Esophagus muscularis mucosa (tissue), 4 donors: ENCODE results near the gene IGFLR1. TPM values are rescaled to one million over a fixed set of nuclear protein-coding genes. Genes with fewer than 3 reads are reported as not detected.
A peak's percentile ranks its signal among the peaks of the same experiment; 100 is the strongest.

Experiments
- DNase-seq: peaks from one replicate; pipeline ENCODE4 v3.0.0-alpha.2; 2017; ENCODE audit errors: extremely low spot score
- H3K27ac ChIP-seq, 4 donors: fragments of 200-600 bp; sonication (generic); replicated peaks in 1 of 4; 1 replicate in 3 of 4; 2 replicates in 1 of 4; pipeline ENCODE4 v1.5.1; 2016 to 2019; ENCODE audit warnings: mild to moderate bottlenecking in 1 of 4
- H3K27me3 ChIP-seq, 4 donors: fragments of 200-600 bp; sonication (generic); one replicate each; pipeline versions ENCODE4 v1.5.1 to v1.6.0; 2016 to 2019
- H3K36me3 ChIP-seq, 4 donors: fragments of 200-600 bp; sonication (generic); one replicate each; pipeline ENCODE4 v1.5.1; 2016 to 2019
- H3K4me1 ChIP-seq, 4 donors: fragments of 200-600 bp; sonication (generic); one replicate each; pipeline ENCODE4 v1.5.1; 2016 to 2019
- H3K4me3 ChIP-seq, 4 donors: fragments of 200-600 bp; sonication (generic); 1 replicate in 2 of 4; 2 replicates in 2 of 4; pipeline ENCODE4 v1.5.1; 2016 to 2019; ENCODE audit warnings: mild to moderate bottlenecking in 4 of 4, moderate library complexity in 1 of 4
- H3K9me3 ChIP-seq, 4 donors: fragments of 200-600 bp; sonication (generic); 1 replicate in 3 of 4; 2 replicates in 1 of 4; pipeline ENCODE4 v1.5.1; 2016 to 2019
- CTCF ChIP-seq, 3 experiments: fragments of 200-600 bp in 2 of 3; fragments of 450-650 bp in 1 of 3; sonication (generic) in 2 of 3; IDR thresholded peaks; one replicate each; pipeline ENCODE4 v1.5.1; 2017 to 2019; ENCODE audit warnings: antibody characterized with exemption in 3 of 3, mild to moderate bottlenecking in 2 of 3, moderate library complexity in 1 of 3
- EP300 ChIP-seq: sonication (generic); formaldehyde crosslinking; IDR thresholded peaks from one replicate; pipeline ENCODE4 v1.6.1; 2017; ENCODE audit warnings: antibody characterized with exemption
- POLR2A ChIP-seq: fragments of 450-650 bp; IDR thresholded peaks from one replicate; pipeline ENCODE4 v1.6.1; 2017; ENCODE audit warnings: antibody characterized with exemption, moderate library complexity, mild to moderate bottlenecking, low read depth
- POLR2AphosphoS5 ChIP-seq, 2 donors: sonication (generic); formaldehyde crosslinking; IDR thresholded peaks; one replicate each; pipeline ENCODE4 v1.6.1; 2017; ENCODE audit warnings: antibody characterized with exemption in 2 of 2
- WGBS: methylation state at CpG from one replicate; pipeline ENCODE4 v1.1.5; 2018; 5-methylcytosine and 5-hydroxymethylcytosine counted together
- intact Hi-C: fragments of 100-400 bp; cut with DNase I; formaldehyde crosslinking; loops from one replicate; pipeline ENCODE4 v1.15.1; 2023
- total RNA-seq, 4 donors: library from RNA; depleted of rRNA; stranded (reverse); fragments of >200 nt; gene quantifications; one replicate each; pipeline versions ENCODE4 v1.1.0 to v1.2.1, GENCODE V29; 2016

The IGFLR1 gene
- total RNA-seq: 1 to 10 TPM; 1.7 to 8.1 (median 5.9) TPM

- DNase-seq: no peak
- 72% methylated on average over 9 of the region's 9 CpGs for WGBS
- peaks cover 16 to 45% (median 34%) of the 10 kb centered on the region in 4 donors for H3K36me3 ChIP-seq
- H3K4me3 ChIP-seq: peak within 1 kb of the TSS; percentile 58 to 67 (median 66)
- peak within 1 kb of the TSS; percentile 80 to 94 (median 88) for H3K27ac ChIP-seq
- intact Hi-C loops: no loop called here
- no peaks in the 10 kb centered on the region for H3K9me3 ChIP-seq
- peaks cover 34 to 77% (median 49%) of the 10 kb centered on the region in 4 donors for H3K4me1 ChIP-seq
- no peaks in the 10 kb centered on the region for H3K27me3 ChIP-seq
- no peak for TF ChIP-seq EP300
- no peak for TF ChIP-seq CTCF (IDR thresholded peaks at IDR 0.05)
- no peak for TF ChIP-seq POLR2AphosphoS5 (IDR thresholded peaks at IDR 0.05)
- no peak for TF ChIP-seq POLR2A
Measured at GRCh38 chr19:35742121-35742724, at the start of gene IGFLR1. Gene IGFLR1 (minus strand): TSS chr19:35742452. CDS start chr19:35741180, 1,272 bp downstream.

GRCh38 chr19:35791814-35792279, 49.6 kb upstream of the IGFLR1 start:
- TF ChIP-seq POLR2AphosphoS5 (IDR thresholded peaks at IDR 0.05) (no peak), CTCF (IDR thresholded peaks at IDR 0.05) (no peak), EP300 (no peak), POLR2A (no peak)
- H3K36me3 ChIP-seq: peaks cover 0 to 3% (median 0%) of the 10 kb centered on the region in 4 donors
- no peak overlapping the region for H3K27ac ChIP-seq
- WGBS: no CpG with 5 or more reads among the region's 9 CpGs
- H3K4me3 ChIP-seq: no peak overlapping the region
- intact Hi-C loops: no loop called here
- no peaks in the 10 kb centered on the region for H3K9me3 ChIP-seq
- H3K27me3 ChIP-seq: peaks cover 0 to 32% (median 0%) of the 10 kb centered on the region in 4 donors
- H3K4me1 ChIP-seq: peaks cover 0 to under 1% (median 0%) of the 10 kb centered on the region in 4 donors
- DNase-seq: no peak

- 62% methylated on average over 9 of the region's 20 CpGs for WGBS
- DNase-seq: no peak
- peaks cover 0 to 7% (median under 1%) of the 10 kb centered on the region in 4 donors for H3K36me3 ChIP-seq
- no peaks in the 10 kb centered on the region for H3K4me1 ChIP-seq
- no peak for TF ChIP-seq POLR2A
- TF ChIP-seq EP300: no peak
- TF ChIP-seq POLR2AphosphoS5 (IDR thresholded peaks at IDR 0.05): no peak
- no peak overlapping the region for H3K27ac ChIP-seq
- H3K27me3 ChIP-seq: peaks cover 0 to 26% (median 0%) of the 10 kb centered on the region in 4 donors
- no peak overlapping the region for H3K4me3 ChIP-seq
- no peaks in the 10 kb centered on the region for H3K9me3 ChIP-seq
- intact Hi-C loops: no loop called here
Measured at GRCh38 chr19:35790981-35791813, 48.9 kb upstream of the IGFLR1 start.

- Histone ChIP-seq H3K9me3 (no peaks in the 10 kb centered on the region), H3K4me1 (no peaks in the 10 kb centered on the region), H3K36me3 (peaks cover 0 to 17% (median 6%) of the 10 kb centered on the region in 4 donors), H3K27ac (no peak overlapping the region), H3K4me3 (no peak overlapping the region), H3K27me3 (peaks cover 0 to 17% (median 0%) of the 10 kb centered on the region in 4 donors)
- 77% methylated on average over 9 of the region's 19 CpGs for WGBS
- no peak for TF ChIP-seq POLR2A
- no peak for TF ChIP-seq POLR2AphosphoS5 (IDR thresholded peaks at IDR 0.05)
- no peak for TF ChIP-seq EP300
- TF ChIP-seq CTCF (IDR thresholded peaks at IDR 0.05): no peak
- intact Hi-C loops: loop anchor here (10.0 kb wide), 1 partner anchor 65 kb away; the partner anchor contains the start of genes KIRREL2 and NPHS1
- no peak for DNase-seq
Measured at GRCh38 chr19:35789978-35790944, 48.0 kb upstream of the IGFLR1 start.
